ENCODE data around the gene PYGM. TPM values are rescaled to one million over a fixed set of nuclear protein-coding genes. Genes with fewer than 3 reads are reported as not detected.

PYGM gene
- total RNA-seq, 1 donor from 2014 or later: 4.8 TPM

DNA sequence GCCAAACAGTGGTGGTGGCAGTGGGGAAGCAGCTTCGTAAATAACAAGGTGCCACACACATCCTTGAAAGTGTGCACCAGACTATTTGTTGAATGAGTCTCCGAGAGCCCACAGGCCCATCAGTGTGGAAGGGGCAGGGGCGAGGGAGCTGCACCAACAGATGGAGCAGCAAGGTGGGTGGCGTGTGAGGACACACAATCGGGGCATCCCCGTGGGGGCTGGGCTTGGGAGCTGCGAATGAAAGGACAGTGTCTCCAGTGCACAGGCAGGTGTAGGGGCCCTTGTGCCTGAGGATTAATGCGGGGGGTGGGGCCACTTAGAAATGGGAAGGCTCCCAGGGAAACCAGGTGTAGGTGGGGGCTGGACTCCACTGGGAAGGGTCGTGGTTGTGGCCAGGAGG is 39.6 kb downstream of the PYGM start:
- DNase-seq (no peak), ATAC-seq (ENCODE audit: low read depth) (no peak)
- Mint-ChIP-seq H3K27ac (no peak overlapping the region), H3K36me3 (ENCODE audit: low read depth) (no peaks in the 10 kb centered on the region), H3K4me3 (no peak overlapping the region), H3K9me3 (no peaks in the 10 kb centered on the region), H3K27me3 (peaks cover 54% of the 10 kb centered on the region), H3K4me1 (peaks cover 17% of the 10 kb centered on the region)
- TF ChIP-seq, protein P1, sequence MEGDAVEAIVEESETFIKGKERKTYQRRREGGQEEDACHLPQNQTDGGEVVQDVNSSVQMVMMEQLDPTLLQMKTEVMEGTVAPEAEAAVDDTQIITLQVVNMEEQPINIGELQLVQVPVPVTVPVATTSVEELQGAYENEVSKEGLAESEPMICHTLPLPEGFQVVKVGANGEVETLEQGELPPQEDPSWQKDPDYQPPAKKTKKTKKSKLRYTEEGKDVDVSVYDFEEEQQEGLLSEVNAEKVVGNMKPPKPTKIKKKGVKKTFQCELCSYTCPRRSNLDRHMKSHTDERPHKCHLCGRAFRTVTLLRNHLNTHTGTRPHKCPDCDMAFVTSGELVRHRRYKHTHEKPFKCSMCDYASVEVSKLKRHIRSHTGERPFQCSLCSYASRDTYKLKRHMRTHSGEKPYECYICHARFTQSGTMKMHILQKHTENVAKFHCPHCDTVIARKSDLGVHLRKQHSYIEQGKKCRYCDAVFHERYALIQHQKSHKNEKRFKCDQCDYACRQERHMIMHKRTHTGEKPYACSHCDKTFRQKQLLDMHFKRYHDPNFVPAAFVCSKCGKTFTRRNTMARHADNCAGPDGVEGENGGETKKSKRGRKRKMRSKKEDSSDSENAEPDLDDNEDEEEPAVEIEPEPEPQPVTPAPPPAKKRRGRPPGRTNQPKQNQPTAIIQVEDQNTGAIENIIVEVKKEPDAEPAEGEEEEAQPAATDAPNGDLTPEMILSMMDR (IDR thresholded peaks at IDR 0.05): no peak
- ChIA-PET POLR2A (interaction anchor here (1.8 kb wide), 1 partner anchor 23 kb away, joined by 5 read pairs; no protein-coding TSS in a partner anchor), CTCF (interaction anchor here (1.5 kb wide), 1 partner anchor 32 kb away, joined by 6 read pairs; no protein-coding TSS in a partner anchor)
- intact Hi-C loops (cut with micrococcal nuclease): no loop called here

DNA sequence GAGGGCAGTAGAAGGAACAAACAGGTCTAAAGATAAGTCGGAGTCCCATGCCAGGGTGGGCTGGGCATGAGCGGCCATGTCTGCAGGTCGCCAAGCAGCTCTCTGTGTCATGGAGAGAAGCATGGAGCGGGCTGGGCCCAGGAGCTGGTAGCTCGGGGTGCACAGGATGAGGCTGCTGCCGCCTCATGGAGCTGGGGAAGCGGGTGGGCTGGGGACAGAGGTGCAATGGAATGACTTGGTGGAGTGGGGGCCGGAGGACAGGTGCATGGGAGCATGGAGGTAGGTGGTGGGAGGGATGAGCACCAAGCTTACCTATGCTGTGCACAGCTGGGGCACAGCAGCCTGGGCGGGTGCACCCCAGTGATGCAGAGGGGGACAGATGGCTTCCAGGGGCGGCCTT is 40.4 kb downstream of the PYGM start:
- Mint-ChIP-seq H3K4me3 (no peak overlapping the region), H3K9me3 (no peaks in the 10 kb centered on the region), H3K27me3 (peaks cover 62% of the 10 kb centered on the region), H3K27ac (no peak overlapping the region), H3K4me1 (peaks cover 17% of the 10 kb centered on the region), H3K36me3 (ENCODE audit: low read depth) (no peaks in the 10 kb centered on the region)
- ATAC-seq (ENCODE audit: low read depth) (no peak), DNase-seq (no peak)
- POLR2A ChIA-PET: interaction anchor here (0.5 to 0.8 kb wide), 2 partner anchors 15 to 23 kb away, joined by 3 to 4 read pairs; no protein-coding TSS in a partner anchor
- CTCF ChIA-PET: interaction anchor here (1.5 to 1.7 kb wide), 2 partner anchors 15 to 31 kb away, joined by 4 to 6 read pairs; no protein-coding TSS in a partner anchor
- TF ChIP-seq, protein P1 (IDR thresholded peaks at IDR 0.05): no peak
- intact Hi-C loops (cut with micrococcal nuclease): no loop called here

- H3K9me3 Mint-ChIP-seq: no peaks in the 10 kb centered on the region
- H3K4me3 Mint-ChIP-seq: no peak overlapping the region
- H3K27me3 Mint-ChIP-seq: peaks cover 68% of the 10 kb centered on the region
- no peak overlapping the region for H3K27ac Mint-ChIP-seq
- no peak for ATAC-seq (ENCODE audit: low read depth)
- no peaks in the 10 kb centered on the region for H3K36me3 Mint-ChIP-seq (ENCODE audit: low read depth)
- intact Hi-C loops (cut with micrococcal nuclease): no loop called here
- no peak for DNase-seq
- TF ChIP-seq, protein P1 (IDR thresholded peaks at IDR 0.05): no peak
- H3K4me1 Mint-ChIP-seq: peaks cover 15% of the 10 kb centered on the region
- CTCF ChIA-PET: interaction anchor here (1.7 kb wide), 1 partner anchor 14 kb away, joined by 4 read pairs; no protein-coding TSS in a partner anchor
- POLR2A ChIA-PET: interaction anchor here (0.8 kb wide), 1 partner anchor 24 kb away, joined by 3 read pairs; no protein-coding TSS in a partner anchor
Measured at GRCh38 chr11:64718780-64719124, 41.0 kb downstream of the PYGM start.

DNA sequence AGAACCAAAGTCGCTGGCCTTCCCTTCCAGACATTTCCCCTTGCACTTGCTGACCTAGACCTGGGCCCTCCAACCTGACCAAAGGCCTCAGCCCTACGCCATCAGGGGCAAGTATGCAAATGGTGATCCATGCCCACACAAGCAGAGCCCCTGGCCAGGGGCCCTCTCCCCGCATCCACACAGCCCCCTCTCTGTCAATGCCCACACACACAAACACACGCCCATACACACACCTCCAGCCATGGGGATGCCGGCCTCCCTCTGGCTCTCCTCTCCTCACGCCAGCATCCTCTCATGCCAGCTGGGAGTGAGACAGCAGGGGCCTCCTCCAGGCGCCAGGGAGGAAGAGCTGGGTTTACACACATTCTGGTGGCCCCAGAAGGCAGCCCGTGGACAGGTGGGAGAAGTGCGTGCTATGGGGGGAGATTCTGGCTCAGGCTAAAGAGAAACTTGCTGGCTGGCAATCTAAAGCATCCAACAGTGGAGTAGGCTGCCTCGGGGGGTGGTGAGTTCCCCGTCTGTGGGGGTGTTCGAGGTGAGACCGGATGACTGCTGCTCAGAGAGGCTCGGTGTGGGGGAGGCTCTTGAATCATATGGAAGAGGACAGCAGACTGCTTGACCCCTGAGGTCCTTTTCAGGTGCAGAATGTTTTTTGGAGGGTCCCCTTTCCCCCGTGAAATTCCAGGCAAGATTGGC is 41.5 kb downstream of the PYGM start:
- intact Hi-C loops (cut with micrococcal nuclease): no loop called here
- Mint-ChIP-seq H3K4me3 (no peak overlapping the region), H3K27me3 (peaks cover 69% of the 10 kb centered on the region), H3K27ac (no peak overlapping the region), H3K9me3 (no peaks in the 10 kb centered on the region), H3K36me3 (ENCODE audit: low read depth) (no peaks in the 10 kb centered on the region), H3K4me1 (peaks cover 13% of the 10 kb centered on the region)
- TF ChIP-seq, protein P1 (IDR thresholded peaks at IDR 0.05): no peak
- ChIA-PET POLR2A (no interaction called here), CTCF (interaction anchor here (1.7 kb wide), 1 partner anchor 14 kb away, joined by 4 read pairs; no protein-coding TSS in a partner anchor)
- DNase-seq (no peak), ATAC-seq (ENCODE audit: low read depth) (no peak)

- intact Hi-C loops (cut with micrococcal nuclease): no loop called here
- H3K9me3 Mint-ChIP-seq: no peaks in the 10 kb centered on the region
- H3K4me1 Mint-ChIP-seq: peaks cover 16% of the 10 kb centered on the region
- ATAC-seq (ENCODE audit: low read depth) (no peak), DNase-seq (no peak)
- H3K36me3 Mint-ChIP-seq (ENCODE audit: low read depth): no peaks in the 10 kb centered on the region
- H3K27me3 Mint-ChIP-seq: peaks cover 70% of the 10 kb centered on the region
- no peak overlapping the region for H3K4me3 Mint-ChIP-seq
- ChIA-PET CTCF (interaction anchor here (0.7 kb wide), 1 partner anchor 29 kb away, joined by 4 read pairs; no protein-coding TSS in a partner anchor), POLR2A (interaction anchor here (0.6 kb wide), 1 partner anchor 254 kb away, joined by 4 read pairs; no protein-coding TSS in a partner anchor)
- TF ChIP-seq, protein P1 (IDR thresholded peaks at IDR 0.05): no peak
- H3K27ac Mint-ChIP-seq: no peak overlapping the region
Measured at GRCh38 chr11:64717268-64717578, 42.6 kb downstream of the PYGM start.

Data from activated B cell treated with CpG ODN at 0.5 μM for 24 hours (primary cell).